Testis (tissue), 3 donors: ENCODE data around the gene LMLN. TPM values are rescaled to one million over a fixed set of nuclear protein-coding genes. Genes with fewer than 3 reads are reported as not detected.
"Not testable (repeated sequence)": the region's sequence is repeated elsewhere in the genome, so short reads cannot be mapped to it uniquely, and the experiment has no call there.

Experiments used
- DNase-seq: peaks from one replicate; pipeline ENCODE4 v3.0.0-alpha.2; 2019
- H3K27ac ChIP-seq, 2 donors: fragments of 200-600 bp; sonication (generic); one replicate each; pipeline ENCODE4 v1.5.1; 2019
- H3K27me3 ChIP-seq: fragments of 200-600 bp; sonication (generic); one replicate; pipeline ENCODE4 v1.5.1; 2019
- H3K36me3 ChIP-seq: fragments of 200-600 bp; sonication (generic); one replicate; pipeline ENCODE4 v1.5.1; 2017; ENCODE audit warnings: low read depth; ENCODE audit errors: missing control alignments
- H3K4me1 ChIP-seq: fragments of 200-600 bp; sonication (generic); one replicate; pipeline ENCODE4 v1.5.1; 2019
- H3K4me3 ChIP-seq, 2 donors: fragments of 200-600 bp; sonication (generic); one replicate each; pipeline ENCODE4 v1.5.1; 2017 to 2019
- H3K9me3 ChIP-seq: fragments of 200-600 bp; sonication (generic); one replicate; pipeline ENCODE4 v1.5.1; 2017
- POLR2A ChIP-seq: fragments of 450-650 bp; IDR thresholded peaks from one replicate; pipeline ENCODE4 v1.6.1; 2017; ENCODE audit warnings: antibody characterized with exemption, mild to moderate bottlenecking, moderate library complexity
- WGBS, 2 donors: methylation state at CpG; one replicate each; pipeline ENCODE4 v1.1.5; 2018; 5-methylcytosine and 5-hydroxymethylcytosine counted together
- intact Hi-C: fragments of 100-400 bp; cut with DNase I; formaldehyde crosslinking; loops from one replicate; pipeline ENCODE4 v1.15.1; 2023; ENCODE audit warnings: low total_unique reads
- polyA plus RNA-seq: library from polyadenylated mRNA; stranded (reverse); fragments of 350-450 nt; fragmentation: Illumina TruSeq; extraction: RNeasy Lipid Tissue Mini Kit (QIAGEN cat#74804); gene quantifications from one replicate; pipeline ENCODE4 v1.2.3, GENCODE V29; 2014; ENCODE audit warnings: low read depth, low replicate concordance; ENCODE audit not compliant: insufficient read depth
- total RNA-seq, 2 donors: library from RNA; depleted of rRNA; stranded (reverse); fragments of >200 nt; gene quantifications; one replicate each; pipeline ENCODE4 v1.2.3, GENCODE V29; 2016
- TF ChIP-seq, protein P1 (sequence below), 3 experiments: fragments of 450-650 bp in 2 of 3; fragments of 200-600 bp in 1 of 3; sonication (generic) in 1 of 3; IDR thresholded peaks; one replicate each; pipeline ENCODE4 v1.5.1; 2016 to 2019; ENCODE audit warnings: antibody characterized with exemption in 3 of 3, mild to moderate bottlenecking in 2 of 3, moderate library complexity in 1 of 3

LMLN gene
- total and polyA plus RNA-seq, 3 donors from 2014 or later, result 23.0 to 49.8 (median 24.1) TPM

DNA sequence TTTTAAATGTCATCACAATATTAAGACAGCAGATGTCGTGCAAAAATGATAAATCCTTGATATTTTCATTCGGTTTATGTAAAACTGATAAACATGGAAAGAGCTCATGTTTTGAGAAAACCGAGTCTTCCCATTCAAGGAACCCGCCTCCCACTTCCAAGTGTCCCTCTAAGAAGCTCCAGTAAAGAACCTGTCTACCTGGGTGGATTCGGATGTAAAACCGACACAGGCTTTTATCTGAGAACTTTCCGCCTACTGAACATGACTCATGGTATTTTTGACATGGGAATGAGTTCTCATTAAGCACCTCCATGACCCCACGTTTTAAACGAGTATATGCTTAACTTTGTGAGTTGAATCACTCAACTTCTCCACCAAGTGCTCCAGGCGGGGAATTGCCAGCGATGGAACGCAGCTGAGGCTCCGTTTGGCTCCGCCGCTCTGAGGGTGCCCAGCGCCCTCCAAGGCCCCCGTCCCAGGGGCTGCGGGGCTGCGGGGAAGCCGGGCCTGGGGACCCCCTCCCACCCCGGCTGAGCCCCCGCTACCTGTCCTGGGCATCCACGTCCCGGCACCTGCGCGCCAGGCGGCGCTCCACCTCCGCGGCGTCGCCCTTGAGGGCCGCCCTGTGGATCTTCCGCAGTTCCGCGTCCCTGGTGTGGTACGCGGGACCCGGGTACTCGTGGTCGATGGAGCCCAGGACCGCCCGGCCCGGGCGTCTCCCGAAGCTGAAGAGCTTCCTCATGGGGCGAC is 119.9 kb downstream of the LMLN start:
- no peak for DNase-seq
- intact Hi-C loops, result no loop called here
- 8 to 11% methylated on average over 25 to 32 of the region's 47 CpGs for WGBS, 2 donors
- Histone ChIP-seq H3K27me3 (no peaks in the 10 kb centered on the region), H3K9me3 (no peaks in the 10 kb centered on the region), H3K36me3 (no peaks in the 10 kb centered on the region), H3K27ac (peak overlapping the region; percentile 63 to 64), H3K4me1 (peaks cover 7% of the 10 kb centered on the region), H3K4me3 (peak overlapping the region; percentile 51 to 68)
- TF ChIP-seq POLR2A, result no peak
- TF ChIP-seq, protein P1, sequence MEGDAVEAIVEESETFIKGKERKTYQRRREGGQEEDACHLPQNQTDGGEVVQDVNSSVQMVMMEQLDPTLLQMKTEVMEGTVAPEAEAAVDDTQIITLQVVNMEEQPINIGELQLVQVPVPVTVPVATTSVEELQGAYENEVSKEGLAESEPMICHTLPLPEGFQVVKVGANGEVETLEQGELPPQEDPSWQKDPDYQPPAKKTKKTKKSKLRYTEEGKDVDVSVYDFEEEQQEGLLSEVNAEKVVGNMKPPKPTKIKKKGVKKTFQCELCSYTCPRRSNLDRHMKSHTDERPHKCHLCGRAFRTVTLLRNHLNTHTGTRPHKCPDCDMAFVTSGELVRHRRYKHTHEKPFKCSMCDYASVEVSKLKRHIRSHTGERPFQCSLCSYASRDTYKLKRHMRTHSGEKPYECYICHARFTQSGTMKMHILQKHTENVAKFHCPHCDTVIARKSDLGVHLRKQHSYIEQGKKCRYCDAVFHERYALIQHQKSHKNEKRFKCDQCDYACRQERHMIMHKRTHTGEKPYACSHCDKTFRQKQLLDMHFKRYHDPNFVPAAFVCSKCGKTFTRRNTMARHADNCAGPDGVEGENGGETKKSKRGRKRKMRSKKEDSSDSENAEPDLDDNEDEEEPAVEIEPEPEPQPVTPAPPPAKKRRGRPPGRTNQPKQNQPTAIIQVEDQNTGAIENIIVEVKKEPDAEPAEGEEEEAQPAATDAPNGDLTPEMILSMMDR (IDR thresholded peaks at IDR 0.05), result no peak

DNA sequence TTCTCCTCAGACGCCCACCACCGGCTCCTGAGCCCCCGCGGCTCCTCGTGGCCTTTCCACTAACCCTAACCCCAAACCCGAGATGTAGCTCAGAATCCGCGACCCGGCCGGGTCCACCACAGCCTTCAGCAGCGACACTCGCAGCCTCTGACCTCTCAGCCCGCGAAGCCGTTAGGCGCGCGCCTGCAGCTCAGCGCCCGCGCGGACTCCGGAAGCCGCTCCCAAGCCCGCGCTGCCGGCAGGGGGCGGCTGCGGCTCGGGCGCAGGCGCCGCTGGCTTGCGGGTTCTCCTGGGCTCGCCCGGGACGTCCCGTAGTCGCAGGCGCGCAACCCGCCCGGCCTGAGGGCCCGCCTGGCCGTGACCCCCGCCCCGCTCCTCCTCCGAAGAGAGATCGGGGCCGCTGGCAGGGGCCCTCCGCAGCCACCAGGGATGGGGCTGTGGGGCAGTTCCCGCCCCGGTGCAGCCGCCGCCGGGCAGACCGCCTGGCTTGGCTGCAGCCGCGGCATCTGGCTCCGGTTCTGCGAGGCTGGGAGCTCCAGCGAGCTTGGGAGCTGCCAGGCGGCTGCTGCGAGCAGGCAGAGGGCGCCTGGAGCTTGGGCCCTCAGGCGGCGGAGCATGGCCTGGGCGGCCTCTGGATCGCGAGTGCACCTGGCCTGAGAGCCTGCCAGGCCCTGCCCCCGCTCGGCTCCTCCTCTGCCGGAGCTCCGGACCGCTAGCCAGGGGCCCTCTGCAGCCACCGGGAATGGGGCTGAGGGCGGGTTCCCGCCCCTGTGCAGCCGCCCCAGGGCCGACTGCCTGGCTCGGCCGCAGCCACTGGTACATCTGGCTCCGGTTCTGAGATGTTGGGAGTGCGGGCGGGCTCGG is 120.7 kb downstream of the LMLN start:
- Histone ChIP-seq H3K9me3 (no peaks in the 10 kb centered on the region), H3K4me1 (peaks cover 7% of the 10 kb centered on the region), H3K36me3 (no peaks in the 10 kb centered on the region), H3K27ac (peak overlapping the region; percentile 63 to 64), H3K27me3 (no peaks in the 10 kb centered on the region), H3K4me3 (peak overlapping the region; percentile 51 to 68)
- 1 to 3% methylated on average over 6 to 42 of the region's 86 CpGs for WGBS, 2 donors
- TF ChIP-seq, protein P1 (IDR thresholded peaks at IDR 0.05), result peak; percentile 52 to 59 (median 58)
- TF ChIP-seq POLR2A, result no peak
- peak; percentile 74 for DNase-seq
- intact Hi-C loops, result no loop called here

DNA sequence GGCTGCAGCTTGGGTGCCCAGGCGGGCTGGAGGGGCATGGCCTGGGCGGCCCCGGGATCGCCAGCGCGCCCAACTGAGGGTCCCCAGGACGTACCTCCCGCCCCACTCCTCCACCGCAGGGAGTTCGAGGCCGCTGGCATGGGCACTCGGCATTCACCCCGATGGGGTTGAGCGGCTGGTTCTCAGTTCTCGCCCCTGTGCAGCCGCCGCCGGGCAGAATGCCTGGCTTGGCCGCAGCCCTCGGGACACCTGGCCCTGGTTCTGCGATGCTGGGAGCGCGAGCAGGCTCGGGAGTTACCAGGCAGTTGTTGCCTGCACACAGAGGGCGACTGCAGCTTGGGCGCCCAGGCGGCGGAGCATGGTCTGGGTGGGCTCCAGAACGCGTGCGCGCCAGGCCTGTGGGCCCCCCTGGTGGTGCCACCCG is 121.4 kb downstream of the LMLN start:
- Histone ChIP-seq H3K27ac (no peak overlapping the region), H3K27me3 (no peaks in the 10 kb centered on the region), H3K9me3 (no peaks in the 10 kb centered on the region), H3K4me3 (peak overlapping the region; percentile 51 to 68), H3K4me1 (peaks cover 7% of the 10 kb centered on the region), H3K36me3 (no peaks in the 10 kb centered on the region)
- WGBS, 2 donors, result 0 to 17% methylated on average over 1 to 16 of the region's 33 CpGs
- intact Hi-C loops, result no loop called here
- TF ChIP-seq, protein P1 (IDR thresholded peaks at IDR 0.05), result no peak
- no peak for TF ChIP-seq POLR2A
- DNase-seq, result no peak

DNA sequence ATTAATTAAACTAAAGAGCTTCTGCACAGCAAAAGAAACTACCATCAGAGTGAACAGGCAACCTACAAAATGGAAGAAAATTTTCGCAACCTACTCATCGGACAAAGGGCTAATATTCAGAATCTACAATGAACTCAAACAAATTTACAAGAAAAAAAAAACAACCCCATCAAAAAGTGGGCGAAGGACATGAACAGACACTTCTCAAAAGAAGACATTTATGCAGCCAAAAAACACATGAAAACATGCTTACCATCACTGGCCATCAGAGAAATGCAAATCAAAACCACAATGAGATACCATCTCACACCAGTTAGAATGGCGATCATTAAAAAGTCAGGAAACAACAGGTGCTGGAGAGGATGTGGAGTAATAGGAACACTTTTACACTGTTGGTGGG is 122.2 kb downstream of the LMLN start:
- H3K27ac ChIP-seq, intact Hi-C loops, H3K36me3 ChIP-seq, H3K9me3 ChIP-seq, DNase-seq, H3K27me3 ChIP-seq, H3K4me3 ChIP-seq, H3K4me1 ChIP-seq: not testable (repeated sequence)
- WGBS, 2 donors, result 80 to 89% methylated on average over 3 to 4 of the region's 4 CpGs

DNA sequence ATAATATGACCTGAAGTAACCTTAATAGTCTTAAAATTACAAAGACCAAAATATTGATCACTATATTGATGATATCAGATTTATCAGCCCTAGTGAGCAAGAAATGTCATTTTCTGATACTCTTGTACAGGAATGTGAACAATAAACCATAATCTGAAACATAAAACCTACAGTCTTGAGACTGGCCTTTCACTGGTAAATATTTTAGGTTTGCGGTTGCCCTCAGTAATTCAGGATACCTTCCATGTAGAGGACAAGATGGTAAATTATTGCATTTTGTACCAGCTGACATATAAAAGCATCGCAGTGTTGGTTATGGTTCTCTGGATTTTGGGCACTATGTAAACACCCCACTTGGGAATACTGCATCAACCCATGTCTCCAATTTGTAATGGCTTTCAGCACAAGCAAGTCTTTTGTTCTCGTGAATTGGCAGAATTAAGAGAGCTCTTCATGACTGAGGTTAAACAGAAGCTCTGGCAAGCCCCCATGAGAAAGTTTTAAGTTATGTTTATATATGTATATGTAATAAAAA is 128.5 kb downstream of the LMLN start:
- 81 to 85% methylated on average over 3 of the region's 3 CpGs for WGBS, 2 donors
- intact Hi-C loops, result no loop called here

More for the DNA sequence above, 128.5 kb downstream of the LMLN start:
- Histone ChIP-seq H3K4me1 (no peaks in the 10 kb centered on the region), H3K27ac (no peak overlapping the region), H3K36me3 (no peaks in the 10 kb centered on the region), H3K4me3 (no peak overlapping the region), H3K27me3 (no peaks in the 10 kb centered on the region), H3K9me3 (no peaks in the 10 kb centered on the region)
- TF ChIP-seq, protein P1 (IDR thresholded peaks at IDR 0.05), result no peak
- TF ChIP-seq POLR2A, result no peak
- DNase-seq, result no peak
